NB4 (cell line): ENCODE results near the gene AMBRA1.
A peak's percentile ranks its signal among the peaks of the same experiment; 100 is the strongest.

Experiments used
- DNase-seq: peaks from one replicate; pipeline ENCODE4 v3.0.0; 2010; ENCODE audit warnings: low read depth
- H3K4me3 ChIP-seq: one replicate; pipeline ENCODE4 v1.5.1; 2011; ENCODE audit warnings: mild to moderate bottlenecking, low read depth, low read length, moderate library complexity
- CTCF ChIP-seq: IDR thresholded peaks from one replicate; pipeline ENCODE4 v1.5.1; 2012; ENCODE audit warnings: low read depth, low read length
- MAX ChIP-seq: IDR thresholded peaks from 2 replicates; pipeline ENCODE4 v1.6.1; 2011; ENCODE audit warnings: low read depth, low read length
- MYC ChIP-seq: IDR thresholded peaks from 2 replicates; pipeline ENCODE4 v1.6.1; 2011; ENCODE audit warnings: low read depth, low read length
- POLR2A ChIP-seq: IDR thresholded peaks from 2 replicates; pipeline ENCODE4 v1.6.1; 2011; ENCODE audit warnings: mild to moderate bottlenecking; ENCODE audit not compliant: insufficient read length; ENCODE audit errors: extremely low read depth

The AMBRA1 gene

GRCh38 chr11:46537537-46538295 lies 56.1 kb downstream of the AMBRA1 start:
- no peak for TF ChIP-seq POLR2A
- no peak for TF ChIP-seq MAX
- peak; percentile 94 for TF ChIP-seq CTCF
- TF ChIP-seq MYC, result no peak
- no peak overlapping the region for H3K4me3 ChIP-seq
- DNase-seq, result peak; percentile 83

- peak; percentile 25 for TF ChIP-seq CTCF
- TF ChIP-seq MAX, result no peak
- no peak overlapping the region for H3K4me3 ChIP-seq
- DNase-seq, result peak; percentile 42
Measured at GRCh38 chr11:46537121-46537520, 56.7 kb downstream of the AMBRA1 start.

GRCh38 chr11:46535688-46536087 lies 58.1 kb downstream of the AMBRA1 start:
- no peak overlapping the region for H3K4me3 ChIP-seq
- TF ChIP-seq CTCF (no peak), MYC (no peak), POLR2A (no peak), MAX (no peak)
- DNase-seq, result no peak

- no peak overlapping the region for H3K4me3 ChIP-seq
- no peak for DNase-seq
- no peak for TF ChIP-seq POLR2A
- no peak for TF ChIP-seq CTCF
- no peak for TF ChIP-seq MYC
- no peak for TF ChIP-seq MAX
Measured at GRCh38 chr11:46534711-46535110, 59.1 kb downstream of the AMBRA1 start.

- DNase-seq, result no peak
- TF ChIP-seq CTCF (no peak), MAX (no peak), MYC (no peak), POLR2A (no peak)
- H3K4me3 ChIP-seq, result no peak overlapping the region
Measured at GRCh38 chr11:46533396-46534100, 60.3 kb downstream of the AMBRA1 start.
